ENCODE data around the gene RAPGEF2. TPM values are rescaled to one million over a fixed set of nuclear protein-coding genes. Genes with fewer than 3 reads are reported as not detected.
"Not testable (repeated sequence)": the region's sequence is repeated elsewhere in the genome, so short reads cannot be mapped to it uniquely, and the experiment has no call there.

The RAPGEF2 gene
- total RNA-seq, 1 donor from 2014 or later: 38.9 TPM

- TF ChIP-seq, protein P1, sequence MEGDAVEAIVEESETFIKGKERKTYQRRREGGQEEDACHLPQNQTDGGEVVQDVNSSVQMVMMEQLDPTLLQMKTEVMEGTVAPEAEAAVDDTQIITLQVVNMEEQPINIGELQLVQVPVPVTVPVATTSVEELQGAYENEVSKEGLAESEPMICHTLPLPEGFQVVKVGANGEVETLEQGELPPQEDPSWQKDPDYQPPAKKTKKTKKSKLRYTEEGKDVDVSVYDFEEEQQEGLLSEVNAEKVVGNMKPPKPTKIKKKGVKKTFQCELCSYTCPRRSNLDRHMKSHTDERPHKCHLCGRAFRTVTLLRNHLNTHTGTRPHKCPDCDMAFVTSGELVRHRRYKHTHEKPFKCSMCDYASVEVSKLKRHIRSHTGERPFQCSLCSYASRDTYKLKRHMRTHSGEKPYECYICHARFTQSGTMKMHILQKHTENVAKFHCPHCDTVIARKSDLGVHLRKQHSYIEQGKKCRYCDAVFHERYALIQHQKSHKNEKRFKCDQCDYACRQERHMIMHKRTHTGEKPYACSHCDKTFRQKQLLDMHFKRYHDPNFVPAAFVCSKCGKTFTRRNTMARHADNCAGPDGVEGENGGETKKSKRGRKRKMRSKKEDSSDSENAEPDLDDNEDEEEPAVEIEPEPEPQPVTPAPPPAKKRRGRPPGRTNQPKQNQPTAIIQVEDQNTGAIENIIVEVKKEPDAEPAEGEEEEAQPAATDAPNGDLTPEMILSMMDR (conservative IDR thresholded peaks at IDR 0.05; ENCODE audit: low read depth, low read length): no peak
These were observed 5.2 kb downstream of the RAPGEF2 start for GRCh38 chr4:159108124-159108523.

DNA sequence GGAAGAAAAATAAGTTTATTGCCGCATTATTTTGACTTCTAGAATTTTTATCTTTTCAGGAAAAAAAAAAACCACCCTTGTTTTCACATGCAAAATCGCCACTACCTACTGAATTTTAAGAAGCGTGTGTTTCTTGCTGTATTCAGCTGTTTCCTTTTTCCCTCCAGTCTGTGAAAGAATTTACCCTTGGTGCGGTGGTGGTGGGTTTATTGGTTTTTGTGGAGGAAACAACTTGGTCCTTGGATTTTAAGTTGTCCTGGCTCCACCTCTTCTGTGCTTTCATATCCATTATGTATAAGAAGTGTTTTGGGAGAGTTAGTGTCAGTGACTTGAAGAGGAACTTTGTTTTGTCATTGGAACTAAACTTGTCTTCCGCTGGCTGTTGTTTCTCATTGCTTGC, 8.1 kb downstream of the RAPGEF2 start:
- DNase-seq (ENCODE audit: low read depth): no peak
- TF ChIP-seq, protein P1 (conservative IDR thresholded peaks at IDR 0.05; ENCODE audit: low read depth, low read length): no peak
- H3K4me3 ChIP-seq (ENCODE audit: low read depth, low read length): no peak overlapping the region

More at GRCh38 chr4:159108124-159108523, 5.2 kb downstream of the RAPGEF2 start:
- H3K4me3 ChIP-seq (ENCODE audit: low read depth, low read length): no peak overlapping the region
- DNase-seq (ENCODE audit: low read depth): no peak

DNA sequence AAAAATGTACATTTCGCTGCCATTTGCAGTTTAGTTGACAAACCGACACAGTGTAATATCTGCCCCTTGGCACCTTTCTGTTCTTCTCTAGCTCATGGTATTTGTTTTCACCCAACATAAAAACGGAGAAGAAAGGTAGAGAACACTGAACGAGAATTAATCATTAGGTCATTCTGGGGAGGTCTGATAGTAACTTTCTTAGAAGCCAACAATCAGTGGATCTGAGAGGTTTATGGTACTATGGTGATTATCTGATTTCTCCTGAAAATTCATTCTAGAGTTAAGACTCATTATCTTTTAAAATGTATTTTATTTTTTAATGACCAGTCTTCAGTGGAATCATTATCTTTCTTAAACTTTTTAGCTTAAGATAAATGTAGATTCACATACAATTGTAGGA, 8.5 kb downstream of the RAPGEF2 start:
- no peak for DNase-seq (ENCODE audit: low read depth)
- TF ChIP-seq, protein P1 (conservative IDR thresholded peaks at IDR 0.05; ENCODE audit: low read depth, low read length): no peak

GRCh38 chr4:159113366-159113765, 10.5 kb downstream of the RAPGEF2 start:
- DNase-seq (ENCODE audit: low read depth): not testable (repeated sequence)

More for the DNA sequence above, 8.5 kb downstream of the RAPGEF2 start:
- H3K4me3 ChIP-seq (ENCODE audit: low read depth, low read length): no peak overlapping the region

DNA sequence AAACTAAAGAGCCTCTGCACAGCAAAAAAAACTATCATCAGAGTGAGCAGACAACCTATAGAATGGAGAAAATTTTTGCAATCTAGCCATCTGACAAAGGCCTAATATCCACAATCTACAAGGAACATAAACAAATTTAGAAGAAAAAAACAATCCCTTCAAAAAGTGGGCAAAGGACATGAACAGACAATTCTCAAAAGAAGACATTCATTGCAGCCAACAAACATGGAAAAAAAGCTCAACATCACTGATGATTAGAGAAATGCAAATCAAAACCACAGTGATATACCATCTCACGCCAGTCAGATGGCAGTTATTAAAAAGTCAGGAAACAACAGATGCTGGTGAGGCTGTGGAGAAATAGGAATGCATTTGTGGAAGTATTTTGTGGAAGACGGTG, 13.2 kb downstream of the RAPGEF2 start:
- DNase-seq (ENCODE audit: low read depth); H3K4me3 ChIP-seq (ENCODE audit: low read depth, low read length): not testable (repeated sequence)

More at GRCh38 chr4:159113366-159113765, 10.5 kb downstream of the RAPGEF2 start:
- not testable (repeated sequence) for H3K4me3 ChIP-seq (ENCODE audit: low read depth, low read length)

DNA sequence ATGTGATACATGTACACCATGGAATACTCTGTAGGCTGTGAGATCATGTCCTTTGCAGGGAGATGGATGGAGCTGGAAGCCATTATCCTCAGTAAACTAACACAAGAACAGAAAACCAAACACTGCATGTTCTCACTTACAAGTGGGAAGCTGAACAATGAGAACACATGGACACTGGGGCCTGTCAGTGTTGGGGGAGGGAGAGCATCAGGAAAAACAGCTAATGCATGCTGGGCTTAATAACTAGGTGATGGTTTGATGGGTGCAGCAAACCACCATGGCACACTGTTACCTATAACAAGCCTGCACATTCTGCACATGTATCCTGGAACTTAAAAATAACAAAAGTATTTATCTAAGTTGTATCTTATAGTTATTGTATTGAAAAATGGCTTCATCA, 13.8 kb downstream of the RAPGEF2 start:
- DNase-seq (ENCODE audit: low read depth); H3K4me3 ChIP-seq (ENCODE audit: low read depth, low read length): not testable (repeated sequence)

DNA sequence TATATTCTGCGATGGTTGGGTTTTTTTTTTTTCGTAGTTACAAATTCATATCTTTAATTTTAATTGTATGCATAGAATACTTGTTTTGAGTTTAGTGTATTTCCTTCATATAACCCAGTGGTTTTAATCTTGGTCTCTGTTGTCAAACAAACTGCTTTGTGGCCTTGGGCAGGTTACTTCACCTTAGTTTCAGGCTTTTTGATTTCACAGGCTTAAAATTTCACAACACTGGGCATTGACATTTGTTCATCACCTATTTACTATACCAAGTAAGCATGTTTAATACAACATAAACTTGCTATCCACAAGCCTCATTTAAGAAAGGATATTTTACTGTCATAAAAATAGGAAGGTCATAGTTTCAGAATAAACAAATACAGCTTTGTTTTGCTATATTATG, 14.7 kb downstream of the RAPGEF2 start:
- TF ChIP-seq, protein P1 (conservative IDR thresholded peaks at IDR 0.05; ENCODE audit: low read depth, low read length): no peak
- no peak for DNase-seq (ENCODE audit: low read depth)
- H3K4me3 ChIP-seq (ENCODE audit: low read depth, low read length): no peak overlapping the region

DNA sequence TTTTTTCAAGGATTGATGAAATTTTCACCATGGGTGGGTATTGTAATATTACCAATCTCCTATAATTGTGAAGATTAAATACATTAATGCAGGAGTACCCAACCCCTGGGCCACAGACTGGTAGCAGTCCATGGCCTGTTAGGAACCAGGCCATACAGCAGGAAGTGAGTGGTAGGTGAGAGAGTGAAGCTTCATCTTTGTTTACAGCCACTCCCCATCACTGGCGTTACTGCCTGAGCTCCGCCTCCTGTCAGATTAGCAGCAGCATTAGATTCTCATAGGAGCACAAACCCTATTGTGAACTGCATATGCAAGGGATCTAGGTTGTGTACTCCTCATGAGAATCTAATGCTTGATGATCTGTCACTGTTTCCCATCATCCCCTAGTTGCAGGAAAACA, 15.1 kb downstream of the RAPGEF2 start:
- H3K4me3 ChIP-seq (ENCODE audit: low read depth, low read length): no peak overlapping the region
- TF ChIP-seq, protein P1 (conservative IDR thresholded peaks at IDR 0.05; ENCODE audit: low read depth, low read length): no peak
- DNase-seq (ENCODE audit: low read depth): no peak

- TF ChIP-seq, protein P1 (conservative IDR thresholded peaks at IDR 0.05; ENCODE audit: low read depth, low read length): no peak
These were observed 18.5 kb downstream of the RAPGEF2 start for GRCh38 chr4:159121371-159121770.

More at GRCh38 chr4:159121371-159121770, 18.5 kb downstream of the RAPGEF2 start:
- no peak for DNase-seq (ENCODE audit: low read depth)
- no peak overlapping the region for H3K4me3 ChIP-seq (ENCODE audit: low read depth, low read length)

All from epithelial cell of proximal tubule (primary cell).